Endodermal cell (in vitro differentiated cells): ENCODE data around the gene IRF9. TPM values are rescaled to one million over a fixed set of nuclear protein-coding genes. Genes with fewer than 3 reads are reported as not detected.
A peak's percentile ranks its signal among the peaks of the same experiment; 100 is the strongest.

Experiments used
- DNase-seq: peaks from one replicate; pipeline ENCODE4 v3.0.0-alpha.2; 2017
- H3K27ac ChIP-seq: 2 replicates; pipeline ENCODE4 v1.5.1; 2013; ENCODE audit warnings: mild to moderate bottlenecking, low read depth, low read length, moderate library complexity
- H3K27me3 ChIP-seq: 2 replicates; pipeline ENCODE4 v1.6.1; 2013; ENCODE audit warnings: mild to moderate bottlenecking, low read length, moderate library complexity; ENCODE audit not compliant: insufficient read depth, control insufficient read depth, poor library complexity, severe bottlenecking
- H3K36me3 ChIP-seq: 2 replicates; pipeline ENCODE4 v1.7.0; 2013; ENCODE audit warnings: mild to moderate bottlenecking, low read length, moderate library complexity; ENCODE audit not compliant: control insufficient read depth, insufficient read depth
- H3K4me1 ChIP-seq: one replicate; pipeline ENCODE4 v1.7.0; 2013; ENCODE audit warnings: low read length; ENCODE audit not compliant: control insufficient read depth, insufficient read depth
- H3K4me3 ChIP-seq: 2 replicates; pipeline ENCODE4 v1.5.1; 2013; ENCODE audit warnings: mild to moderate bottlenecking, low read length, moderate library complexity
- H3K9ac ChIP-seq: 2 replicates; pipeline ENCODE4 v1.6.1; 2013; ENCODE audit warnings: mild to moderate bottlenecking, low read length, moderate library complexity; ENCODE audit not compliant: poor library complexity, severe bottlenecking; ENCODE audit errors: extremely low read depth
- H3K9me3 ChIP-seq: 2 replicates; pipeline ENCODE4 v1.6.1; 2013; ENCODE audit warnings: mild to moderate bottlenecking, low read length, moderate library complexity; ENCODE audit not compliant: control insufficient read depth
- H3K27ac Mint-ChIP-seq: 2 replicates; pipeline ENCODE4 v1.8.0; 2020; ENCODE audit warnings: mixed read lengths
- H3K27me3 Mint-ChIP-seq: 2 replicates; pipeline ENCODE4 v1.8.0; 2021; ENCODE audit warnings: mild to moderate bottlenecking, mixed read lengths; ENCODE audit not compliant: insufficient read depth
- H3K36me3 Mint-ChIP-seq: 2 replicates; pipeline ENCODE4 v1.8.0; 2020; ENCODE audit warnings: low read depth, mixed read lengths
- H3K4me1 Mint-ChIP-seq: 2 replicates; pipeline ENCODE4 v1.8.0; 2020; ENCODE audit warnings: mixed read lengths
- H3K4me3 Mint-ChIP-seq: 2 replicates; pipeline ENCODE4 v1.8.0; 2020; ENCODE audit warnings: mild to moderate bottlenecking, moderate library complexity, mixed read lengths
- H3K9me3 Mint-ChIP-seq: 2 replicates; pipeline ENCODE4 v1.8.0; 2020; ENCODE audit warnings: mild to moderate bottlenecking, mixed read lengths
- WGBS, 2 experiments: methylation state at CpG; one replicate each; pipeline versions ENCODE4 v1.1.5 to v1.1.7; 2013; ENCODE audit warnings: missing lambda C conversion rate in 2 of 2, mixed read lengths in 1 of 2; ENCODE audit not compliant: insufficient coverage in 1 of 2, insufficient read length in 1 of 2; 5-methylcytosine and 5-hydroxymethylcytosine counted together
- total RNA-seq, 2 donors: library from RNA; stranded (reverse); fragmentation: NEBNext Ultra II Directional in 1 of 2; extraction: Animal tissue kit (Norgen Biotek cat#: 25700) in 1 of 2; gene quantifications; 2 replicates in 1 of 2; 3 replicates in 1 of 2; pipeline ENCODE4 v1.2.1, GENCODE V29; 2021
- TF ChIP-seq, protein P1 (sequence below): fragments of 200-600 bp; sonication (generic); conservative IDR thresholded peaks from 2 replicates; pipeline ENCODE4 v1.5.0; 2021; ENCODE audit warnings: antibody characterized with exemption, mild to moderate bottlenecking

Gene IRF9
- total RNA-seq, 2 donors from 2014 or later: 13.6 to 26.9 TPM

DNA sequence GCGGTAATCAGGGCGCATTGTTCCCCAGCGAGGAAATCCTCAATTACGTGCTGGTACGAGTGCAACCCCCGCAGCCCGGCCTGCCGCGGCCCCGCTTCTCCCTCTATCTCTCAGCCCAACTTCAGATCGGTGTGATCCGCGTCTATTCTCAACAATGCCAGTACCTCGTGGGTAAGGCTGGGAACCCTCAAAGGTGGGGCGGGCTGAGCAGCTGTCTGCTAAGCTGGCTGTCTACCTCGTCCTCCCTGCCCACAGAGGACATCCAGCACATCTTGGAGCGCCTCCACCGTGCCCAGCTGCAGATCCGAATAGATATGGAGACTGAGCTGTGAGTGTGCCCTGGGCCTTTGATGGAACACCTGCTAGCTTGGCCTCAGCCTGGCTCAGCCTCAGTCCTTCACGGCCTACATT lies 11.8 kb downstream of the IRF9 start:
- Mint-ChIP-seq H3K27me3 (no peaks in the 10 kb centered on the region), H3K4me1 (no peaks in the 10 kb centered on the region), H3K9me3 (no peaks in the 10 kb centered on the region), H3K27ac (no peak overlapping the region), H3K36me3 (peaks cover 29% of the 10 kb centered on the region), H3K4me3 (peak overlapping the region; percentile 76)
- H3K36me3 ChIP-seq: peaks cover 7% of the 10 kb centered on the region
- H3K4me3 ChIP-seq: peak overlapping the region; percentile 85
- DNase-seq: no peak
- H3K9me3 ChIP-seq: no peaks in the 10 kb centered on the region
- no peaks in the 10 kb centered on the region for H3K27me3 ChIP-seq
- TF ChIP-seq, protein P1, sequence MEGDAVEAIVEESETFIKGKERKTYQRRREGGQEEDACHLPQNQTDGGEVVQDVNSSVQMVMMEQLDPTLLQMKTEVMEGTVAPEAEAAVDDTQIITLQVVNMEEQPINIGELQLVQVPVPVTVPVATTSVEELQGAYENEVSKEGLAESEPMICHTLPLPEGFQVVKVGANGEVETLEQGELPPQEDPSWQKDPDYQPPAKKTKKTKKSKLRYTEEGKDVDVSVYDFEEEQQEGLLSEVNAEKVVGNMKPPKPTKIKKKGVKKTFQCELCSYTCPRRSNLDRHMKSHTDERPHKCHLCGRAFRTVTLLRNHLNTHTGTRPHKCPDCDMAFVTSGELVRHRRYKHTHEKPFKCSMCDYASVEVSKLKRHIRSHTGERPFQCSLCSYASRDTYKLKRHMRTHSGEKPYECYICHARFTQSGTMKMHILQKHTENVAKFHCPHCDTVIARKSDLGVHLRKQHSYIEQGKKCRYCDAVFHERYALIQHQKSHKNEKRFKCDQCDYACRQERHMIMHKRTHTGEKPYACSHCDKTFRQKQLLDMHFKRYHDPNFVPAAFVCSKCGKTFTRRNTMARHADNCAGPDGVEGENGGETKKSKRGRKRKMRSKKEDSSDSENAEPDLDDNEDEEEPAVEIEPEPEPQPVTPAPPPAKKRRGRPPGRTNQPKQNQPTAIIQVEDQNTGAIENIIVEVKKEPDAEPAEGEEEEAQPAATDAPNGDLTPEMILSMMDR: no peak
- no peak overlapping the region for H3K9ac ChIP-seq
- H3K4me1 ChIP-seq: no peaks in the 10 kb centered on the region
- H3K27ac ChIP-seq: no peak overlapping the region
- WGBS, 2 experiments: 91 to 98% methylated on average over 11 to 20 of the region's 20 CpGs

DNA sequence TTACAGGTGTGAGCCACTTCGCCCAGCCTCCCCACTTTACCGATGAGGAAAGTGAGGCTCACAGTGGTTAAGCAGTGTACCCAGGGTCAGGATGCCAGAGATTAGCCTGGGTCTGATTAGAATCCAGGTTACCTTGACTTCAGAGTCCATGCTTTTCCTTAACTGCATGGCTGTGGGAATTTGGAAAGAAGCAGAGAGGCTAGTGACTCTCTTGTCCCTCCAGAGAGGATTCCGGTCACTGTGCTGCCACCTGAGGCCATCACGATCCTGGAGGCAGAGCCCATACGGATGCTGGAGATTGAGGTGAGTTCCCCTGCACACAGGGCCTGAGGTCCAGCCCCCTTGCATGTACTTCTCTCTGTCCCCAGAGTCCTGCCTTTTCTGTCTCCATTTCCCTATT lies 15.5 kb downstream of the IRF9 start:
- 91 to 93% methylated on average over 5 of the region's 5 CpGs for WGBS, 2 experiments
- no peaks in the 10 kb centered on the region for H3K4me1 ChIP-seq
- H3K27ac Mint-ChIP-seq: no peak overlapping the region
- H3K9me3 Mint-ChIP-seq: no peaks in the 10 kb centered on the region
- no peak overlapping the region for H3K4me3 ChIP-seq
- peaks cover 35% of the 10 kb centered on the region for H3K36me3 ChIP-seq
- no peaks in the 10 kb centered on the region for H3K27me3 Mint-ChIP-seq
- TF ChIP-seq, protein P1: no peak
- no peaks in the 10 kb centered on the region for H3K9me3 ChIP-seq
- no peaks in the 10 kb centered on the region for H3K4me1 Mint-ChIP-seq
- no peak overlapping the region for H3K9ac ChIP-seq
- no peaks in the 10 kb centered on the region for H3K27me3 ChIP-seq
- H3K27ac ChIP-seq: no peak overlapping the region
- peaks cover 54% of the 10 kb centered on the region for H3K36me3 Mint-ChIP-seq
- DNase-seq: no peak
- no peak overlapping the region for H3K4me3 Mint-ChIP-seq

DNA sequence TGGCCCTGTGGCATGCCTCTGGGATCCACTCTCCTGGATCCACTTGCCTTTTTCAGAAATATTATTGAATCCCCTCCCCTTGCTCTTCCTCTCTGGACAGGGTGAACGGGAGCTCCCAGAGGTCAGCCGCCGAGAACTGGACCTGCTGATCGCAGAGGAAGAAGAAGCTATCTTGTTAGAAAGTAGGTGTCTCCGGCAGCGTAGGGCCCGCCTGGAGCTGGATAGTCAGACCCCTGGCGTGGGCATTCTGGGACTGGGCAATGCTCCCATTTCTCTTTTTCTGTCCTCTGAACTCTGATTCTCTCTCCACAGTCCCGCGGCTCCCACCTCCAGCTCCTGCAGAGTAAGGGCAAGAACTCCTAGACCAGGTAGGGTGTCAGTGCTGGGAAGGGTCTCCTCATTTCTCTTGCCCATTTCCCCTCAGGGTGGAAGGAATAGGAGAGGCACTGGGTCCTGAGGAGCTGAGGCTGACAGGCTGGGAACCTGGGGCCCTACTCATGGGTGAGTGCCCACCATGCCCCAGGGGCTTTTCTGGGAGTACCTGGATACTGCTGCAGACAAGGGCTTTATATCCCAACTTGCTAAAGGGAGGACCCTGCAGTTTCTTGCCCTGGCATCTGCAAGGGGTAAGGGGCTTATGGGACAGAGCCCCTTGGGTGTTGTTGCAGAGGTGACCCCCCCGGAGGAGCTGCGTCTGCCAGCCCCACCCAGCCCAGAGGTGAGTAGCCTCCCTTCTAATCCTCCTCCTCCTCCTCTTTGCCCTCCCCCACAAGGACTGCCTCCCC lies 16.2 kb downstream of the IRF9 start:
- Mint-ChIP-seq H3K27ac (peak overlapping the region; percentile 19), H3K27me3 (no peaks in the 10 kb centered on the region), H3K4me3 (no peak overlapping the region), H3K4me1 (no peaks in the 10 kb centered on the region), H3K36me3 (peaks cover 54% of the 10 kb centered on the region), H3K9me3 (no peaks in the 10 kb centered on the region)
- Histone ChIP-seq H3K4me1 (no peaks in the 10 kb centered on the region), H3K27me3 (no peaks in the 10 kb centered on the region), H3K4me3 (no peak overlapping the region), H3K27ac (no peak overlapping the region), H3K9me3 (no peaks in the 10 kb centered on the region), H3K36me3 (peaks cover 35% of the 10 kb centered on the region), H3K9ac (no peak overlapping the region)
- TF ChIP-seq, protein P1: no peak
- WGBS, 2 experiments: 94 to 98% methylated on average over 7 to 12 of the region's 12 CpGs
- no peak for DNase-seq
